Gastroesophageal sphincter (tissue), 4 donors: ENCODE data around the gene PDE4A. TPM values are rescaled to one million over a fixed set of nuclear protein-coding genes. Genes with fewer than 3 reads are reported as not detected.

Experiments
- ATAC-seq: fragments of 150-250 bp; one replicate; pipeline ENCODE4 v1.9.1; 2016; ENCODE audit warnings: mild to moderate bottlenecking, moderate library complexity
- H3K27ac ChIP-seq, 4 donors: fragments of 200-600 bp; sonication (generic) in 3 of 4; 1 replicate in 3 of 4; 2 replicates in 1 of 4; pipeline ENCODE4 v1.5.1; 2016 to 2019
- H3K27me3 ChIP-seq: fragments of 200-600 bp; sonication (generic); one replicate; pipeline ENCODE4 v1.5.1; 2019
- H3K36me3 ChIP-seq, 2 donors: fragments of 200-600 bp; sonication (generic); one replicate each; pipeline ENCODE4 v1.5.1; 2019; ENCODE audit warnings: control low read depth in 1 of 2
- H3K4me1 ChIP-seq, 3 donors: fragments of 200-600 bp; sonication (generic); 1 replicate in 2 of 3; 2 replicates in 1 of 3; pipeline ENCODE4 v1.5.1; 2016 to 2019; ENCODE audit warnings: control low read depth in 2 of 3
- H3K4me3 ChIP-seq, 2 donors: fragments of 200-600 bp; sonication (generic); one replicate each; pipeline ENCODE4 v1.5.1; 2019; ENCODE audit warnings: mild to moderate bottlenecking in 1 of 2, moderate library complexity in 1 of 2
- H3K9me3 ChIP-seq, 3 donors: fragments of 200-600 bp; sonication (generic); one replicate each; pipeline ENCODE4 v1.5.1; 2017 to 2019; ENCODE audit warnings: control low read depth in 2 of 3
- CTCF ChIP-seq, 4 experiments: fragments of 200-600 bp in 2 of 4; fragments of 450-650 bp in 2 of 4; sonication (generic) in 1 of 4; IDR thresholded peaks; one replicate each; pipeline ENCODE4 v1.5.1; 2017 to 2019; ENCODE audit warnings: antibody characterized with exemption in 4 of 4, mild to moderate bottlenecking in 2 of 4, moderate library complexity in 2 of 4
- EP300 ChIP-seq: sonication (generic); formaldehyde crosslinking; IDR thresholded peaks from one replicate; pipeline ENCODE4 v1.6.1; 2017; ENCODE audit warnings: antibody characterized with exemption, mild to moderate bottlenecking
- POLR2A ChIP-seq, 2 donors: fragments of 450-650 bp; IDR thresholded peaks; one replicate each; pipeline ENCODE4 v1.6.1; 2017; ENCODE audit warnings: antibody characterized with exemption in 2 of 2, mild to moderate bottlenecking in 2 of 2, moderate library complexity in 1 of 2
- POLR2AphosphoS5 ChIP-seq: sonication (generic); formaldehyde crosslinking; IDR thresholded peaks from one replicate; pipeline ENCODE4 v1.6.1; 2017; ENCODE audit warnings: antibody characterized with exemption
- WGBS, 2 donors: methylation state at CpG; one replicate each; pipeline ENCODE4 v1.1.5; 2018; ENCODE audit warnings: low coverage in 1 of 2; 5-methylcytosine and 5-hydroxymethylcytosine counted together
- total RNA-seq, 4 donors: library from RNA; depleted of rRNA; stranded (reverse); fragments of >200 nt; gene quantifications; one replicate each; pipeline ENCODE4 v1.1.0, GENCODE V29; 2016

The PDE4A gene
- total RNA-seq, 4 donors from 2014 or later: 7.3 to 22.5 (median 10.0) TPM

- no peak for ATAC-seq
- H3K27me3 ChIP-seq: no peaks in the 10 kb centered on the region
- no peak overlapping the region for H3K4me3 ChIP-seq
- TF ChIP-seq EP300 (no peak), POLR2AphosphoS5 (no peak), CTCF (IDR thresholded peaks at IDR 0.05) (no peak), POLR2A (IDR thresholded peaks at IDR 0.05) (no peak)
- peaks cover 0 to 65% (median 13%) of the 10 kb centered on the region in 3 donors for H3K4me1 ChIP-seq
- peaks cover 0 to 73% of the 10 kb centered on the region in 2 donors for H3K36me3 ChIP-seq
- H3K9me3 ChIP-seq: no peaks in the 10 kb centered on the region
- WGBS, 2 donors: 90 to 100% methylated on average over 2 to 4 of the region's 4 CpGs
- no peak overlapping the region for H3K27ac ChIP-seq
Measured at GRCh38 chr19:10497371-10497770, 77.0 kb downstream of the PDE4A start.

- no peak overlapping the region for H3K4me3 ChIP-seq
- WGBS, 2 donors: 53 to 65% methylated on average over 3 of the region's 24 CpGs
- peaks cover 0 to 67% (median 13%) of the 10 kb centered on the region in 3 donors for H3K4me1 ChIP-seq
- peaks cover 0 to 51% of the 10 kb centered on the region in 2 donors for H3K36me3 ChIP-seq
- H3K27me3 ChIP-seq: no peaks in the 10 kb centered on the region
- ATAC-seq: no peak
- H3K9me3 ChIP-seq: no peaks in the 10 kb centered on the region
- H3K27ac ChIP-seq: no peak overlapping the region
- TF ChIP-seq POLR2A (IDR thresholded peaks at IDR 0.05) (no peak), CTCF (IDR thresholded peaks at IDR 0.05) (no peak), EP300 (no peak), POLR2AphosphoS5 (no peak)
Measured at GRCh38 chr19:10499550-10500246, 79.4 kb downstream of the PDE4A start.

GRCh38 chr19:10500247-10500592 lies 79.9 kb downstream of the PDE4A start:
- Histone ChIP-seq H3K9me3 (no peaks in the 10 kb centered on the region), H3K27ac (no peak overlapping the region), H3K4me3 (no peak overlapping the region), H3K27me3 (no peaks in the 10 kb centered on the region), H3K36me3 (peaks cover 0 to 46% of the 10 kb centered on the region in 2 donors), H3K4me1 (peaks cover 0 to 67% (median 13%) of the 10 kb centered on the region in 3 donors)
- WGBS, 2 donors: 100% methylated on average over 1 to 2 of the region's 2 CpGs
- no peak for ATAC-seq
- TF ChIP-seq CTCF (IDR thresholded peaks at IDR 0.05) (no peak), EP300 (no peak), POLR2AphosphoS5 (no peak), POLR2A (IDR thresholded peaks at IDR 0.05) (no peak)

- ATAC-seq: peak; percentile 64
- H3K27me3 ChIP-seq: no peaks in the 10 kb centered on the region
- TF ChIP-seq CTCF (IDR thresholded peaks at IDR 0.05) (no peak), POLR2AphosphoS5 (peak; percentile 33), POLR2A (IDR thresholded peaks at IDR 0.05) (no peak)
- peak overlapping the region; percentile 71 to 83 for H3K4me3 ChIP-seq
- peaks cover 0 to 65% (median 13%) of the 10 kb centered on the region in 3 donors for H3K4me1 ChIP-seq
- H3K9me3 ChIP-seq: no peaks in the 10 kb centered on the region
- H3K36me3 ChIP-seq: peaks cover 0 to 27% of the 10 kb centered on the region in 2 donors
- peak overlapping the region; percentile 93 to 98 (median 96) for H3K27ac ChIP-seq
- 5 to 80% methylated on average over 1 to 10 of the region's 35 CpGs for WGBS, 2 donors
Measured at GRCh38 chr19:10501971-10502523, 81.7 kb downstream of the PDE4A start.

GRCh38 chr19:10502524-10503001 lies 82.2 kb downstream of the PDE4A start:
- Histone ChIP-seq H3K36me3 (peaks cover 0 to 22% of the 10 kb centered on the region in 2 donors), H3K27ac (peak overlapping the region; percentile 93 to 98 (median 96)), H3K4me1 (peaks cover 0 to 60% (median 13%) of the 10 kb centered on the region in 3 donors), H3K4me3 (peak overlapping the region; percentile 71 to 83), H3K9me3 (no peaks in the 10 kb centered on the region), H3K27me3 (no peaks in the 10 kb centered on the region)
- ATAC-seq: peak; percentile 98
- TF ChIP-seq CTCF (IDR thresholded peaks at IDR 0.05): peak in 2 of 4 experiments; percentile 9 to 19
- peak; percentile 76 to 82 for TF ChIP-seq POLR2A (IDR thresholded peaks at IDR 0.05)
- TF ChIP-seq EP300: no peak
- peak; percentile 71 for TF ChIP-seq POLR2AphosphoS5
- no CpG with 5 or more reads among the region's 65 CpGs for WGBS, 2 donors
